GM12892 (cell line): ENCODE measurements around the gene VIL1.

Experiments
- POLR2A ChIP-seq: IDR thresholded peaks from 2 replicates; pipeline ENCODE4 v1.6.1; 2011; ENCODE audit warnings: low read depth, low read length, control low read depth
- POLR2AphosphoS5 ChIP-seq: IDR thresholded peaks from 2 replicates; pipeline ENCODE4 v1.6.1; 2011; ENCODE audit warnings: low read depth, low read length, control low read depth
- TAF1 ChIP-seq: IDR thresholded peaks from 2 replicates; pipeline ENCODE4 v1.6.1; 2011; ENCODE audit warnings: low read depth, mild to moderate bottlenecking, control low read depth, low read length, borderline replicate concordance

DNA sequence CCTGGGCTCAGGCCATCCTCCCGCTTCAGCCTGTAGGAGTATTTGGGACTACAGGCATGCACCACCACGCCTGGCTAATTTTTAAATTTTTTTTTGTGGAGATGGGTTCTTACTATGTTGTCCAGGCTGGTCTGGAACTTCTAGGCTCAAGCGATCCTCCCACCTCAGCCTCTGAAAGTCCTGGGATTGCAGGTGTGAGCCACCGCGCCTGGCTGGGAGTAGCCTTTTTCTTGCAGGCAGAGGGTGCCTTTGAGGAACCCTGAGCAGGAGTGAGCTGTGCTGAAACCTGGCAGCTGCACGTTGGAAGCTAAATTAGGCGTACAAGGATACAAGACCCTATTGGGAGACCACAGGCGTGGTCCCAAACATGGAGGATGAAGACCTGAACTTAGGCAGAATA lies 11.2 kb upstream of the VIL1 start:
- TF ChIP-seq TAF1 (no peak), POLR2A (no peak), POLR2AphosphoS5 (no peak)
